Measurements from ENCODE around the gene UGCG.
"Not testable (repeated sequence)": the region's sequence is repeated elsewhere in the genome, so short reads cannot be mapped to it uniquely, and the experiment has no call there.

The UGCG gene

GRCh38 chr9:111922324-111923013 is 25.9 kb downstream of the UGCG start:
- peak; percentile 81 for DNase-seq

GRCh38 chr9:111924281-111924680 is 27.7 kb downstream of the UGCG start:
- no peak for DNase-seq

GRCh38 chr9:111925017-111925770 is 28.6 kb downstream of the UGCG start:
- peak; percentile 25 for DNase-seq

GRCh38 chr9:111925784-111926183 is 29.2 kb downstream of the UGCG start:
- peak; percentile 52 for DNase-seq

GRCh38 chr9:111926421-111926875 is 29.8 kb downstream of the UGCG start:
- peak; percentile 51 for DNase-seq

- DNase-seq, result no peak
Observed at GRCh38 chr9:111928359-111928720, 31.7 kb downstream of the UGCG start.

- no peak for DNase-seq
Observed at GRCh38 chr9:111934747-111935146, 38.1 kb downstream of the UGCG start.

GRCh38 chr9:111936391-111936790 is 39.8 kb downstream of the UGCG start:
- no peak for DNase-seq

- no peak for DNase-seq
Observed at GRCh38 chr9:111937301-111937700, 40.7 kb downstream of the UGCG start.

GRCh38 chr9:111937781-111938426 is 41.3 kb downstream of the UGCG start:
- DNase-seq, result no peak

GRCh38 chr9:111938427-111938800 is 41.8 kb downstream of the UGCG start:
- DNase-seq, result no peak

GRCh38 chr9:111939322-111939721 is 42.7 kb downstream of the UGCG start:
- DNase-seq, result no peak

GRCh38 chr9:111940697-111941096 is 44.1 kb downstream of the UGCG start:
- DNase-seq, result no peak

- no peak for DNase-seq
Observed at GRCh38 chr9:111943200-111943599, 46.6 kb downstream of the UGCG start.

- no peak for DNase-seq
Observed at GRCh38 chr9:111943746-111944145, 47.1 kb downstream of the UGCG start.

GRCh38 chr9:111944241-111944866 is 47.7 kb downstream of the UGCG start:
- DNase-seq, result no peak

- DNase-seq, result no peak
Observed at GRCh38 chr9:111945216-111945615, 48.6 kb downstream of the UGCG start.

- DNase-seq, result not testable (repeated sequence)
Observed at GRCh38 chr9:111948109-111948508, 51.5 kb downstream of the UGCG start.

GRCh38 chr9:111948951-111949350 is 52.3 kb downstream of the UGCG start:
- DNase-seq, result peak; percentile 46

- DNase-seq, result no peak
Observed at GRCh38 chr9:111949919-111950318, 53.3 kb downstream of the UGCG start.

GRCh38 chr9:111952559-111952958 is 55.9 kb downstream of the UGCG start:
- DNase-seq, result no peak

GRCh38 chr9:111953444-111953843 is 56.8 kb downstream of the UGCG start:
- no peak for DNase-seq

- DNase-seq, result peak; percentile 77
Observed at GRCh38 chr9:111955048-111955447, 58.4 kb downstream of the UGCG start.

All from NCI-H2029 treated with DMSO at 0.1 percent for 48 hours (cell line).